NCI-H510A treated with DMSO at 0.1 percent for 48 hours (cell line): ENCODE data around the gene HENMT1.

Source experiments
- DNase-seq: peaks from one replicate; lab custom pipeline; 2025; lab: John Stamatoyannopoulos, UW

HENMT1 gene

DNA sequence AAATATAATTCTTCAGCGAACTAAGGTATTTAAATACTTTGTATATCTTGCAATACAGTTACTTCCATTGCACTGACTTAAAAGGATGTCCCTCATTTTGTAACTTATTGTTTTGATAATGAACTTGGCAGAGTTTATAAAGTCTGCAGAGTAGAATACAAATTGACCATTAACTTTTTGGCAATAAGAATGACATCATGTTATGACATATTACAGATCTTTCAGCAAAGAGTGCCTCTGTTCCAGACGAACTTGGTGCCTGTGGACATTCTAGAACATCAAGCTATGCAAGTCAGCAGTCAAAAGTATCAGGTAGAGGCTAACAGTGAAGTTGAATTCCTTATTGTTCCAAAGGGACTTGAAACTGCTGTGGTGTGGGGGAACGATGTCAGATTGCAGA is 32.9 kb downstream of the HENMT1 start:
- DNase-seq: no peak

DNA sequence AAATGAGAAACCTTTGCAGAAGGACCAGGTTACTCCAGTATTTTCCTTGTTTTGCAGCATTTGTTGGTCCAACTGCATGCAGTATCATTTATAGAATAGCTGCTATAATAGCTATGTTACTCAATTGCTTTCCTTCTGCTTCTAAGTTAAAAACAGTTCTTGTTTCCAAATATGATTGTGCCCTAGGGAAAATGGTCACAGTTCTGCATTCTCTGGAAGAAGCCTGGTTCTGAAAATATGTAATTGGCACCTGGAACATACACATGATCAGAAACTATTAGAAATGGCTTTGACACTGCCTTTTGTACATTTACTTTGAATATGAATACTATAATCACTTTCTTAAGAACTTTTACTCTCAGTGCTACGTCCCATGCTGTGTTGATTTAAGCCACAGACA is 33.6 kb downstream of the HENMT1 start:
- no peak for DNase-seq

DNA sequence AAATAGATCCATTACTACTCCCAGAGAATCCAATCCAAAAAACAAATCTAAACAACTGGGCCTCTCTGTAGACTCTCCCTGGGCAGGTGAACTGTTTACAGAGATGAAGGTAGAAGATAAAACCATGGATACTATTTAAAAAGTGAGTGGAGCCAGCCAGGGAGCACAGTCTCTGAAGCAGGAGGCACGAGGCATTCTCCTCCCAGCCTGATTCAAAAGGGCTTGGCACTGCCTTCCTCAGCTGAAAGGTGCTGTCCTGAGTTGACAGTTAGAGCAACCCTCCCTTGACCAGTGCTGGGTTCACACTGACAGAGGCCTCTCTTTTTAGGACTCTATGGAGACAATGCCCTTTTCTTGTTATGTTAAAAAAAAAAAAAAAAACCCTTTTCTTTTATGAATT is 36.8 kb downstream of the HENMT1 start:
- no peak for DNase-seq

DNA sequence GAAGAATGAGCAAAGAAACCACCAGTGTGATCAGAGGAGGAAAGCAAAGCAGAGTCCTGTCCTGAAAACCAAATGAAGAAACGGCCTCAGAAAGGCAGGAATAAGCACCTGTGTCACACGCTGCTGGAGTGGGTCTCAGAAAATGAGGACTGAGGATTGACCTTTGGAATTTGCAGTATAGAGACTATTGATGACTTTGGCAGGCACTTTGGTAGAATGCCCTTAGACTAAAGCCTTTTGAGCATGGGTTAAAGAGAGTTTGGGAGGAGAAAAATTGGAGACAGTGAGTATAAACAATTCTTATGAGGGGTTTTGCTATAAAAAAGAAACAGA is 43.2 kb downstream of the HENMT1 start:
- DNase-seq: no peak

DNA sequence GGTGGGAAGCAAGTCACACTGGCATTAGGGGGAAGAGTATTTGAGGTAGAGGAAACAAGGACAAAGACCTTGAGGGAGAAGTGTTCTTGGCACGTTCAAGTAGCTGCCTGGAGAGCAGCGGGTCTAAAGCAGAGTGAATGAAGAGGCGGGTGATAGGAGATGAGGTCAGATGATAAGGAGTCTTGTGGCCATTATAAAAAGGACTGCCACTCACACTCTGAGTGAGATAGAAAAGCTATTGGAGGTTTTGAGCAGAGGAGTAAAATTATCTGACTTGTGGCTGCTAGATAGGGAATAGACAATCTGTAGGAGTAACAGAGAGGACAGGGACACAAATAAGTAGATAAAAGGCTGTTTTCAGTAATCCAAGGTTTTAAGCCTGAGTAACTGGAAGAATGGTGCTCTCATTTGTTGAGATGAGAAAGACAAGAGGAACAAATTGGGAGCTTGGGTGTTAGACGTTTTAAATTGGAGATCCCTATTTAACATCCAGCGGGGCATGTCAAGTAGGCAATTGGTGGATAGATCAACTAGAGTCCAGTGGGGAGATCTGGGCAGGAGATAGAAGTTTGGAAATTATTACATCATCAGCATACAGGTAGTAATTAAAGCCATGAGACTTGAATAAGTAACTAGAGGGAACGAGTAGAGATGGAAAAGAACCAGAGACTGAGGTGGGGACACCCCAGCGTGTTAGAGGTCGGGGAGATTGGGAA is 43.7 kb downstream of the HENMT1 start:
- DNase-seq: no peak

DNA sequence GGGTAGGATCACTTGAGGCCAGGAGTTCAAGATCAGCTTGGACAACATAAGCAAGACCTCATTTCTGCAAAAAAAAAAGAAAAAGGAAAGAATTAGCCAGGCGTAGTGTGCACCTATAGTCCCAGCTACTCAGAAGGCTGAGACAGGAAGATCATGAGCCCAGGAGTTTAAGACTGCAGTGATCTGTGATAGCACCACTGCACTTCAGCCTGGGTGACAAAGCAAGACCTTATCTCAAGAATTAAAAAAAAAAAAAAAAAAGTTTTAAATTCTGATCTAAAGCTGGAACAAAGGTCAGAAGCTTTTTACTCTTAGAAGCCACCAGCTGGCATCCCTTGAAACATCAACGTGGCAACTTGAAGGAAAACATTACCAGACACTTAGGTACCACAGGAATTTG is 45.3 kb downstream of the HENMT1 start:
- no peak for DNase-seq

DNA sequence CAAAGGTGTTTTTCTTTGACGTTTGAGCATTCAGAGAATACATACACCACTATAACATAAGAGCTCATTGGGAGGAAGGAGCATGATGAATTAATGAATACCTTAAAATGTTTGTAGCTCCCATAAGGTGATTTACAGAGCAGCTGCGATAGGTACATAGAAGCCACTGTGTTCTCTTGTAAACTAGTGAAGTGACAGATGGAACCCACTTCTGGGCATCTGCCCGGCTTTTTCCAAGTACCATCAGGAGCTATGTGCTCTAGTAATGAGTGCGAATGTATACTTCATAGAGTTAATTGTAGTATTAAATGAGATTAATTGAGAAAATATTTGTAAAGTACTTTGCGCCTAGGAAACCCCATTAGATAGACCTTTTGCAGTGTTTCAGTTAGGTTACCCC is 48.4 kb downstream of the HENMT1 start:
- DNase-seq: no peak

DNA sequence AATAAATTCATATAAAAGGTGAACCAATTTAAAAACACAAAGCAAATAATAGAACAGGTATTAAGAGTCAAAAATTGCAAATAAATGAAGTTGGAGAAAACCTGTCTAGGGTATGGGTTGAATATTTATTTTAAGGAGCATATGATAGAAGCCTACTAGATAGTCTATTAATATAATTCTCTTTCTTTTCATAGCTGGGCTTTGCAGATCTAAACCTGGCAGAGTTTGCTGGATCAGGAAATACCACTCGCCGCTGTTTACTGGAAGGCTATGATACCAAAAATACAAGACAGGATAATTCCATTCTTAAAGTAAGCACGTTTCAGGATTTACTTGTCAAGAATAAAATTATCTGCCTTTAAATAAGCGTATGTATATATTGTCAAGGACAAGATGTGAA is 48.9 kb downstream of the HENMT1 start:
- DNase-seq: no peak

DNA sequence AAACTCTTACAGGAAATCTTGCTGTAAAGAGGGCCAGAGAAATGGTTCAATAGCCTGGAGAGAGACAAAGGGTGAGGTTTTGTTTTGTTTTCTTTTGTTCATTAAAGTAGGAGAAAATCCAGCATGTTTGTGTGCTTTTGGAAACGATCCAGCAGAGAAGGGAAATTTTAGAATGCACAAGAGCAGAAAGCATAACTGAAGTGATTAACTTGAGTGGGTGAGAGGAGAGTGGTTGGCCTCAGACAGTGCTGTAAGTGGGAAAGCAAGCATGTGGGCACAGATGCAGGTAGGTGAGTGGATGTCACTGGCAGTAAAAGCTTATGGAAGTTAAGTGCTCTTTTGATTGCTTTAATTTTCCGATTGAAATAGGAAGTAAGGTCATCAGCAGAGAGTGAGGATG is 50.8 kb downstream of the HENMT1 start:
- peak; percentile 95 for DNase-seq

DNA sequence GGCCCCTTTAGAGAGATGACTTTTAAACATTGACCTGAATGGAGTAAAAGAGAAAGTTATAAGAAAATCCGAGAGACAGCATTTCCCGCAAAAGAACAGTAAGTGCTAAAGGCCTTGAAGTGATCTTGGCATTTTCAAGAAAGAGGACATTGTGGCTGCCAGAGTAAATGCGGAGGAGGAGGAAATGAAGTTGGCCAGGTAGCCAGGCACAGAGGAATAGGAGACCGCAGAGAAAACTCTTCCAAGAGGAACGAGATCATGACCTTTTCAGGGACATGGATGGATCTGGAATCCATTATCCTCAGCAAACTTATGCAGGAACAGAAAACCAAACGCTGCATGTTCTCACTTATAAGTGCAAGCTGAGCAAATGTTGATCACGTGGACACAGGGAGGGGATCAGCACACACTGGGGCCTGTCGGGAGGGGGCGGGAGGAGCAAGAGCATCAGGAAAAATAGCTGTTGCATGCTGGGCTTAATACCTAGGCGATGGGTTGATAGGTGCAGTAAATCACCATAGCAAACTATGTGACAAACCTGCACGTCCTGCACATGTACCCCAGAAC is 51.3 kb downstream of the HENMT1 start:
- peak; percentile 86 for DNase-seq

DNA sequence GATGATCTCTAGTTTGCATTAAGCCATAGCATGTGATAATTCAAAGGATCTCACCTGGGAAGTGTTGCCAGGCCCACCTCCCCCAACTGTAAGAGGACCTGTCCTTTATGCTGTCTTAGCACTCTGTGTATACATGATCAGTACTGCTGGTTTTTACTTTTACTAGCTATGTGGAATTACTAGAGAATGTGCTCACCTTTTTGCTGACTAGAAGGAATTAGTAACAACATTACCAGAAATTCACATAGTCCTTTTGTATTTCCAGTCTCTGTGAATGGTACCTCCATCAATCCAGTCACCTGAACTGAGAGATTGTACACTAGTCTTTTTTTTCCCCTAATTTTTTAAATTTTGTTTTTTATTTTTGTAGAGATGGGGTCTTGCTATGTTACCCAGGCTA is 54.4 kb downstream of the HENMT1 start:
- no peak for DNase-seq

DNA sequence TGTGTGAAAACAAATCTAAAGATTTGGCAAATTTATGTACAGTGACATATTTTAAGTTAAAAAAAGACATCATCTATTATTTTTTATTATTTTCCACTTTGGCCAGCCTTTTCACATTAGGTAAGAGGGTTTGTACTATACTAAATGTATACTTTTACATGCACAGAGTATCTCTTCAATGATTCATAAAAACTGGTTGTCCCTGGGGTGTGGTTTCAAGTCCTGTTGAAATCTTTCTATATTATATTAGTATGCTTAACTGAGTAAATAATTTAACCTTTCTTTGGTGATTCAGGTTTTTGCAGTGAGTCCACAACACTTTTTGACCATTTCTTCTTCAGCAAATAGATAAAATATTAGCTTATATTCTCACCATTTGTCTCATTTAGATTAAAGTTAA is 55.3 kb downstream of the HENMT1 start:
- no peak for DNase-seq

DNA sequence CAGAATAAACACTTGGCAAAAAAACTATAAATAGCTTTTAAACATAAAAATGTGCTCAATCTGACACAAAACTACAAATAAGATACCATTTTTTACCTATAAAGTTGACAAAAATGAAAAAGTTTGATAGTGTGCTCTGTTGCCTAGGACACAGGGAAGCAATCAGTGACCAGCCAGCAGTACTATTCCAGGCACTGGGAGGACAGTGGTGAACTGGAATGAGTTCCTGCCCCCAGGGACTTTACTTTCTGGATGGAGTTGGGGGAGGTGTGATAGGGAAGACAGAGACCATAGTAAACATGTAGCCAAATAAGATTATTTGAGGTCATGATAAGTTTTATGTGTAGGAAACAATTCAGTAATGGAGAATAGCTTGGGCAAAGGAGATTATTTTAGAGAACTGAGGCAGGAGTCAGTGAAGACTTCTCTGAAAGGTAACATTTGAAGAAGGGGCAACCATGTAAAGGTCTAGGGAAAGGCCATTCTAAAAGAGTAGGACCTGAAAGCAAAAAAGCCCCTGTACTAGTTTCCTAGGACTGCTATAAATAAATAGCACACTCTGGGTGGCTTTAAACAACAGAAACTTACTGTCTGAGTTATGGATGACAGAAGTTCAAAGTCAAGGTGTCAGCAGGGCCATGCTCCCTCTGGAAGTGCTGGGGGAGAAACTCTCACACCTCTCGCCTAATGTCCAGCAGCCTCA is 59.0 kb downstream of the HENMT1 start:
- no peak for DNase-seq

DNA sequence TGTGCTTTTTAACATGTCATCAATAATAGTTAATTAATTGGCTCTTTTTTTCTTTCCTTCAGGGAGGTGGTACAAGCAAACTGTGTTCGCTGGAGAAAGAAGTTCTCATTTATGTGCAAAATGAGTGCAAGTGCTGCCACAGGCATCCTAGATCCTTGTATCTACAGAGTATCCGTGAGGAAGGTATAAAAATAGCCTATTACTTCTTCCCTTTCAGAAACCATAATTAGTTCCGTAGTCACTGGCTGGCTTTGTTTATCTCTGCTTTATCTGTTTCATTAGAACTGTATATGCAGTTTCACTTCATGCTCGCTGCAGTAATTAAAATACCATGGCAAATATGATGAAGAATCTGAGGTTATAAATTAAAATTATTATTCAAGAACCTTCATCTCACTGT is 60.4 kb downstream of the HENMT1 start:
- no peak for DNase-seq

DNA sequence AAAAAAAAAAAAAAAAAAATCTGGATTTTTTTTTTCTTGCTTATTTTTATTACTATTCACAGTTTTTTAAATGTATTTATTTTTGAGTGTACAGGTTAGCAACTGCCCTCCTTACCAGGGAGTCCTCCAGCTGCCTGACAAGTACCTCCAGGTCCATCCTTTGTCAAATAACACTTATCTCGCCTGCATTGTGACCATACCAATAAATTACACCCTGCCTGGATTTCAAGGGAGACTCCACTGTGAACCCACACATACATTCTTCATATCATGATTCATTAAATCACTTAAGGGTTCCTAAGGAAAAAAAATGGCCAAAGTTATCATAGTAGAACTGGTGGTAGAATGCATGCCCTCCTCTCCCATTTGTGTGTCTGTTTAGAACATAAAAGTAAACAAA is 62.6 kb downstream of the HENMT1 start:
- DNase-seq: peak; percentile 28
